GM04504 (cell line): Measurements from ENCODE around the gene STPG4.
"Not testable (repeated sequence)": the region's sequence is repeated elsewhere in the genome, so short reads cannot be mapped to it uniquely, and the experiment has no call there.

ENCODE experiments used
- DNase-seq: peaks from one replicate; pipeline ENCODE4 v3.0.0-alpha.2; 2012; ENCODE audit warnings: low read depth

Gene STPG4

GRCh38 chr2:47172922-47173695 is 18.0 kb upstream of the STPG4 start:
- DNase-seq: no peak

- DNase-seq: no peak
Observed at GRCh38 chr2:47172156-47172921, 17.2 kb upstream of the STPG4 start.

GRCh38 chr2:47169784-47170183 is 14.7 kb upstream of the STPG4 start:
- DNase-seq: no peak

- DNase-seq: not testable (repeated sequence)
Observed at GRCh38 chr2:47168895-47169294, 13.8 kb upstream of the STPG4 start.

GRCh38 chr2:47167149-47167548 is 12.0 kb upstream of the STPG4 start:
- no peak for DNase-seq

GRCh38 chr2:47165001-47165555 is 10.0 kb upstream of the STPG4 start:
- no peak for DNase-seq

- DNase-seq: no peak
Observed at GRCh38 chr2:47162780-47163179, 7.7 kb upstream of the STPG4 start.

GRCh38 chr2:47161475-47161874 is 6.4 kb upstream of the STPG4 start:
- no peak for DNase-seq

- DNase-seq: no peak
Observed at GRCh38 chr2:47160660-47161059, 5.6 kb upstream of the STPG4 start.

GRCh38 chr2:47160211-47160610 is 5.1 kb upstream of the STPG4 start:
- DNase-seq: no peak

- no peak for DNase-seq
Observed at GRCh38 chr2:47159627-47160026, 4.5 kb upstream of the STPG4 start.

GRCh38 chr2:47158576-47158975 is 3.5 kb upstream of the STPG4 start:
- DNase-seq: no peak

GRCh38 chr2:47152803-47153202 is 2.3 kb downstream of the STPG4 start:
- no peak for DNase-seq

GRCh38 chr2:47150175-47150574 is 4.9 kb downstream of the STPG4 start:
- DNase-seq: no peak

- DNase-seq: no peak
Observed at GRCh38 chr2:47147021-47147420, 8.1 kb downstream of the STPG4 start.

- no peak for DNase-seq
Observed at GRCh38 chr2:47145466-47145865, 9.6 kb downstream of the STPG4 start.

GRCh38 chr2:47141520-47141919 is 13.6 kb downstream of the STPG4 start:
- DNase-seq: no peak

- no peak for DNase-seq
Observed at GRCh38 chr2:47134386-47135090, 20.6 kb downstream of the STPG4 start.

- no peak for DNase-seq
Observed at GRCh38 chr2:47133046-47133445, 22.1 kb downstream of the STPG4 start.

GRCh38 chr2:47129191-47129706 is 25.9 kb downstream of the STPG4 start:
- DNase-seq: no peak

- DNase-seq: no peak
Observed at GRCh38 chr2:47128705-47129104, 26.4 kb downstream of the STPG4 start.

GRCh38 chr2:47127862-47128543 is 27.1 kb downstream of the STPG4 start:
- no peak for DNase-seq
